Measurements from ENCODE around the gene GRIA1. TPM values are rescaled to one million over a fixed set of nuclear protein-coding genes. Genes with fewer than 3 reads are reported as not detected.
A peak's percentile ranks its signal among the peaks of the same experiment; 100 is the strongest.

GRIA1 gene
- total RNA-seq, 2 donors from 2014 or later = 0.24 to 0.41 TPM

DNA sequence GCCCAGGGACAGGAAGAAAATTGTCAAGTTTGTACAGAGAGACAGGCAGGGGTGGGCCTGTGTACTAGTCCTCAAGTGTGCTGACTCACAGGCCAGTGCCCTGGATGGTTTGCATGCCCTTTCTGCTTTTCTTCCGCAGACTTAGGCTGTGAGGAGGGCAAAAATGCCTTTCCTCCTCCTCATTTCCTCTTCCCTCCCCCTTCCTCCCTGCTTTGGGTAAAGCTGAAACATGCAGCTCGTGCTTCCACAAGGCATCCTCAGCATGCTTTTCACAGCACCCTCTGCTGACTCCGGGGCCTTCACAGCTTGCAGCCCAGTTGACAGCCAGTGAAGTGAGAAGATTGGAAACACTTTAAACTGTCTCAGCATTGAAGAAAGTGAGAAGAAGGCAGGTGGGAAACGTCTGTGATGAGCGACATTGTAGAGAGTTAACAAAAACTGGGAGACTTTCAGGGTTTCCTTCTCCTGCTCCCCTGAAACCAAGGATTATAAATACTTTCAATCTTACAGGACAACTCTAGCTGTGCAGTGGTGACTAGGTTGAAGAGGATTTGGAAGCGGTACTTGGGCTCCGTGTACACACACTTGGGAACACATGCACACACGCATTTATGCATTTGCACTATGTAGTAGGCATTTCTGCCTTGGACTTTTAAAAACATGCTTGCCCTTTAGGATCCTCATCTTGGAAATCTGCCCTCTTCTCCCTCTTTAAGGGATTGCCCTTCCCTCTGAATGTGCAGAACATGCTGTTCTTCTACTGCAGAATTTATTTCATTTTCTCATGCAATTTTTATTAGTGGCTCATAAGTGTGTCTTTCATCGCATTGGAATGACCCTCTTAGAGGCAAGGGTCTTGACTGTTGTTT lies 138.8 kb downstream of the GRIA1 start:
- DNase-seq = peak; percentile 28
- peak; percentile 66 to 92 for ATAC-seq
- intact Hi-C loops (cut with DNase I) = no loop called here

DNA sequence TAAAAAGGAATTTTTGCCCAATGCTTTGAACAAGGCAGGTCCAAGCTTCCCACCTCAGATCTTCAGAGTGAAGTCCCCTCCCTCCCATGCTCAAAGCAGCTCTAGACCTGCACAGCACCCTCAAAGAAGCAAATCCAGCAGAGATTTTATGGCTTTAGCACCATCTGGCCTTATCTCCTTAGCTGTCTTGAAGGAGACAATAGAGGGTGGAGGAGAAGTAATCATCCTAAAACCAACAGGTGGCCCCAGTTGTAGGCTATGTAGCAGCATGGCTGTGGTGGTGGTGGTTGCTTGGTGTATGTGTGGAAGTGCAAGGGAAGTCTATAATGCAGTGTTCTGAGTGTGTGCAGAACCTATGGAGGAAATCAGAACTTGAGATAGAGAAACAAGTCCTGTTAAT lies 140.1 kb downstream of the GRIA1 start:
- ATAC-seq (no peak), DNase-seq (no peak)
- intact Hi-C loops (cut with DNase I) = no loop called here

DNA sequence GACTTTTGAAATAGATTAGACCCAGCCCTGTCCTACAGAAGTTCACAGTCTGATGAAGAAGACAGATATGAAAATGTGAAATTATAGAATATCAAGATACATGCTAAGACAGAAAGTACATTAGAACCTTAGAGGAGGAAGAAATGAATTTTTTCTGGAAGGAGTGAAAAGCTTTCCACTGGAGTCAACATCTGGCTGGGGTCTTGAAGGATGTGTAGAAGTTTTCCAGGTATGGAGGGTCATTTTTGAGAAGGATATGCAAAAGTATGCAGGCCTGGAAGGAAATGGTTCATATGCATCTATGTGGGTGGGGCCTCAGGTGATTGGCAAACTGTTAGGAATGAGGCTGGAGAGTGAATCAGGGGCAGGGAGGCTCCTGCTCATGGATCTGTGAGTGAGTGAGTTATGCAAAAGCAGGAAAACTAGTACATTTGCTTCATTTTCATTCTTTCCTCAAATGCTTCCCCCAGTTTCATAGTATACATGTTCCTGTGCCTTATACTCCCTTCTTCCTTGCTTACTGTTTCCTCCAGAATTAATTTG lies 142.3 kb downstream of the GRIA1 start:
- ATAC-seq (no peak), DNase-seq (no peak)
- intact Hi-C loops (cut with DNase I) = no loop called here

DNA sequence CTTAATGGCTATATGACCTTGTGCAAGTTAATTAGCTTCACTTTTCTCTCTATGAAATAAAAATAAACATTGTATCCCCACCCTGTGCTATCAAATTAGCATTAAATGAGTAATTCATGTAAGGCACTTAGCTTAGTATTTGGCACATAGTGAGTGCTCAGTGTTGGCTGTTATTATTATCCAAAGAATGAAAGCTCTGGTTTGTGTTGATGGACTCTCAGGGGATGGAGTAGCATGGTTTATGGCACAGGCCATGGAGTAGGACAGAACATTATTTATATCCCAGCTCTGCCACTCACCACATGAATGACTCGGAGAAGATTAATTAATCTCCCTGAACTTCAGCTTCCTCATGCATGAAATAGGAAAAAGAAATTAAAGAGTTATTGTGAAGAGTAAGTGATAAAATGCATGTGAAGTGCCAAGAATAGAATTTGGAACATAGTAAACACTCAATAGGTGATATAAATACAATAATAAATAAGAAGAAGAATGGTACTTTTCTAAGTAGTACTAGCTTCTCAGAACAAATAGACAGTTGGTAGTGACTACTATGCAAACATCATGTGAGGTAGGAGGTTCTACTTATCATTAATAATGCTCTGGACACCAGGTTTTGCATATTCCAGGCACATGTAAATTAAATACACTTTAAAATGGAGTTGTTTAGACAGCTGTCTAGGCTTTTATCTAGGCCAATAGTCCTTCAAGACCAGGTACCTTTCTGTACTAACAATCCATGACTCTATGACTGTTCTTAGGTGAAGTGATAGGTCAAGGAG lies 146.4 kb downstream of the GRIA1 start:
- DNase-seq (no peak), ATAC-seq (no peak)
- intact Hi-C loops (cut with DNase I) = no loop called here

DNA sequence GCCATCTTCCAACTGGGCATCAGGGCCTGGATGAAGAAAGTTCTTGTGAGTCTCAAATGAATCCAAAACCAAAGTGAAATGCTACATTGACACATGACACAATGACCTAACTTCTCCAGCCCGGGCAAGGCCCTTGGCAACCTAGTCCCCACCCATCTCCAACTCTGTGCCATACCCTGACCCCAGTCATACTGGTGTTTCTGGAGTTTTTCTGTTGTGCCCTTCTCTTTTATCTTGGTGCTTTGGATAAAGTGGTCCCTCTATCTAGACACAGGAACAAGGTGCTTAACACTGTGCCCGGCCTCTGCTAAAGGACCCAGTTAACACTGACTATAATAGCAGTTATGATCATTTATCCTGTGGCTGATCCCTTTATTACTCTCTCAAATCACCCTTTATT lies 149.8 kb downstream of the GRIA1 start:
- DNase-seq (no peak), ATAC-seq (peak; percentile 35 to 65)
- intact Hi-C loops (cut with DNase I) = no loop called here

DNA sequence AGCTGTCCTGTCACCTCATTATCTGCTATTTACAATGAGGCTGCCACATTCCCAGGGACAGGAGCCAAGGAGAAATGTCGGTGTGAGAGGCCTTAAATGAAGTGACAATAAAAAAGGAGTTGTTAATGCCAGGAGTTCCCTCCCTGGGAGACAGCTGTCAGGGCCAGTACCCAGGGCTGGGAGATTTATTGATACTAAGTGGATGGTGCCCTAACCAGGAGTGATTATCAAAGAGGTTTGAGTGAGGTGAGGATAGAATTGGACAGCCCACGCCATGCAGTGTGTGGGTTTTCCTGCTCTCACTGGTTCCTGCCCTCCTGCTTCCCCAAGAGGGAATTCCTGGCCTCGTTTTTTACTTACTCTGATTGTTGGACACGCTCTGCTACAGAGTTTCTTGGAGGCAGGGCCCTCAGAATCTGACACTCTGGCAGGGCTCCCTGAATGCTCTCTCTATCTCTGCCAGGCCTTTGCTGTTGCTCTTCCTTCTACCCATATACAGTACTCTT lies 150.8 kb downstream of the GRIA1 start:
- intact Hi-C loops (cut with DNase I) = no loop called here
- ATAC-seq (peak; percentile 66 to 72), DNase-seq (peak; percentile 21)

DNA sequence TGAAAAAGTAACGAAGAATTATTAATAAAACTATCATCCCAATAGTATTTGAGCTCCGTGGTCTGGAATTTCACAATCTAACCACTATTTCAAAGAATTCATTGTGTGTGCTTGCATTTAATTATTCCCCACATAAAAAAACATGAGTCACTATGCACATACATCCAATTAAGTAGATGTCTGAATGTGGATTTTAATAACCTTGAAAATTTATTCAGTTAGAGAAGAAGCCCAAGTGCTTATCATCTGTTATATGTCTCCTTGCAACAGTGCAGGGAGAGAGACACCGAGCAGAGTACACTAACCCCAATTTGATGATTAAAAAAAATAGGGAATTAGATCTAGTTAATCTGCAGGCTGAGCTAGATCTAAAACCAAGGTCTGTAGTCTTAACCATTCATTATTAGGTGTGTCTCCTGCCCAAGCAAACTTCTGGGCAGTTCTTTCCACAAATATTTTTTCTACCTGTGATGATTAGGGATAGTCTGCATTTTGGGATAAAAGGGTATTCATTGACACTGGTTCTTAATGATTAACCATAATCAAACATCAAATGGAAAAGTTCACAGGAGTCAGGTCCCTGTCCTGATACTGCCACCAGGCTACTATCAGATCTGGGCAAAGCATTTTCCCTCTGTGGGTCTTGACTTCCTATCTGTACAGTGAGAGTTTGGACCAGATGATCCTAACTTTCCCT lies 164.2 kb downstream of the GRIA1 start:
- DNase-seq (no peak), ATAC-seq (no peak)
- intact Hi-C loops (cut with DNase I) = no loop called here

DNA sequence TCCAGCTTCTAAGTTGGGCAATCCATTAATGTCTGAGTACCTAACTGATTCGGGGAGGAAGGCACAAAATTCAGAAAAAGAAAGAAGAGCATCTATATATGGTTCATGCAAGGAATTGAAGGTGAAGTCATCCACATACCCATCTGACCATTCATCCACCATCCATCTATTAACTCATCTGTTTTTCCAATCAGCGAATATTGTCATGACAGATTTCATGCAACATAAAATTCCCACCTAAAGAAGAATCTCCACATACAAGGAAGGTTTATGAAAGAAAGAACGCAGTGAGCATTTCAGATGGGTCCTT lies 164.7 kb downstream of the GRIA1 start:
- intact Hi-C loops (cut with DNase I) = no loop called here
- DNase-seq (no peak), ATAC-seq (no peak)

DNA sequence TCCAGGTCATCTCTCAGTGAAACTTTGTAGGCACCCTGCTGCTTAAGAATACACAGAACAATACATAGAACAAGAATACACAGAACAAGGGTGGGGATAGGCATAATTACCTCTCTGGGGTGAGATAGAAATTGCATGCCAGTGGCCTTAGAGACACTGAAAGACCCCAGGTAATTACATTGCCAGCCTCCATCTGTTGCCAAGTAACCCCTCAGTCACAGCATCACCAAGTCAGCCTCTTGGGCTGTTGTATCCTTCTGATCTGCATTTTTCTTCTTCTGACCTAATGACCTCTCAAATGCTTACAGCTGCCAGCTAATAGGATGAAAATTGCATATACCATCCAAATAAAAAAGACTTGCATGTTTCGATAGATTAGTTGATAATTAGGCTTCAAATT lies 167.7 kb downstream of the GRIA1 start:
- DNase-seq = no peak
- no peak for ATAC-seq
- intact Hi-C loops (cut with DNase I) = no loop called here

DNA sequence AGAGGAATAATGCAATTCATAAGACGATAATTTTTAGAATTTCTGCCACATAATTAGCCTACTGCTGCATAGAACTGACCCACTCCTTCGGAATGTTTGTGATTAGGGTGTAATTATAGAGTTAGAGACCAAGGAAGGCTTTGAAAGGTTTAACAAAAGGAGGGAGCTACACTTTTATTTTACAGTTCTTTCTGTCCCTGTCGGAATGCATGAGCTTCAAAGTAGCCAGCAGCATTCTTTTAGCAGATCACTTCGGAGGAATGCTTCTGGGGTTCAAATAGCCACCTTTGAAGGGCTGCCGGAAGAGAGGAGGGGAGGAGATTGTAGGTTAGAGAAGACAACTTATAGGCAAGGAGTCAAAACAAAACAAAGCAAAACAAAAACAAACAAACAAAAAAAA lies 168.1 kb downstream of the GRIA1 start:
- ATAC-seq (no peak), DNase-seq (no peak)
- intact Hi-C loops (cut with DNase I) = no loop called here

DNA sequence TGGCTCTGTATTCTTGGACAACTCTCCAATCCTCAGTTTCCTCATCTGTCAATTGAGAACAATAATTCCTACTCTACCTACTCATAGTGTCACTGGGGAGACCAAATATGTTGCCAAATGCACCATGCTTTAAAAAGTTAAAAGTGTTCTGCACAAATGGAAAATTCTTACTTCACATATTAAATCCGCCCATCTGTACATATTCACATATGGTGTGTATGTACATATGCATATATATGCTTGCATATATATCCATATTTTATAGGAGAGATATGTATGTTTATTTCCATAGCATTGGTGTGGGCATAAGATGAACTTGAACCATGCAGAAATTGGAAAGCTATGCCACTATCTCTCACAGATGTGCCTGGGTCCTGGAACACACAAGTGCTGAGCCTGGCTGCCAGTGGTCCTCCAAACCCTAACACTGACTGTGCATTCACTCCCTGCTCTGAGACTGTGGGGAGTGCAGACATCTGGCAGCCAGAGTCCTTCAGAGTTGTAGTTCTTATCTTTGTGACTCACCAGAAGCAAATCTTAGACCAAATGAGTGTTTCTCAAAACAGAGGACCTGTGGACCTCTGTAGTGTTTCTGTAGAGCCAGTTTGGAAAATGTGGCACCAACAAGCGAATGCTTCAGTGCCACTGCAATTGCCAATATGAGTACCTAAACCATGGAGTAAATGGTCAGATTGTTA lies 168.7 kb downstream of the GRIA1 start:
- intact Hi-C loops (cut with DNase I) = no loop called here
- ATAC-seq = peak; percentile 44 to 82
- DNase-seq = no peak

DNA sequence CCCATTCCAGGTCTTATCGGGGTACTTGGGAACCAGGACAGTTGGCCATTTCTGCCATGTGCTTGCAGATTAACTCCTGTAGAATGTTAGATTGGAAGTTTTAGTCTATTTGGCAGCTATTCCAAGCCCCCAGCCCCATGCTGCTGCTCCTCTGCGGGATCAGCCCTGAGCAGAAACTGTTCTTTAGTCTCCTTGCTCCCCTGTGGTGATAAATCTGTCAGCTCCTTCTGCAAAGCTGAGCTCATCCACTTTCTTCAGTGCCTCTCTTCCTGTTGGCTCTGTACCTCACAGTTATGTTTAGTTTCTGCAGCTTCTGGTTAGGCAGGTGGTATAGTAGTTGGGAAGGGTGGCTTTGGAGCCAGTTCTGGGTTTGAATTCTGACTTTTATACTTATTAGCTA lies 170.4 kb downstream of the GRIA1 start:
- DNase-seq (no peak), ATAC-seq (no peak)
- intact Hi-C loops (cut with DNase I) = no loop called here

DNA sequence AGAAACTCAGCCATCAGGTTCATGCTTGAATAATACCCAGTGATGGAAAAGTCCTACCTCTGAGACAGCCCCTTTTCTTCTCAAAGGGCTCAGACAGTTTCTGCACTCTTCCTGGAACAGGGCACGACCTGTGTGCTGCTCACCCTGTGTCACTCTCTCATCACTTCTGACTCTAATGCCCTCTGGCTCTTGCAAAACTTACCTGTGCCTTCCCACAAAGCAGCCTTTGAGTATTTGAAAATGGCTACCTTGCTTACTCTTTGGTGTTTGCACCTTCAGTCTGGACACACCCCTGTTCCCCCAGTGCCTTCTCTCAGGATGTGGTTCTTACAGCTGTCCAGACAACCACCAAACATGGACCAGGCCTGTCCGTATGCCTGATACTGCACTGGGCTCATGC lies 171.4 kb downstream of the GRIA1 start:
- ATAC-seq = no peak
- intact Hi-C loops (cut with DNase I) = no loop called here
- DNase-seq = no peak

DNA sequence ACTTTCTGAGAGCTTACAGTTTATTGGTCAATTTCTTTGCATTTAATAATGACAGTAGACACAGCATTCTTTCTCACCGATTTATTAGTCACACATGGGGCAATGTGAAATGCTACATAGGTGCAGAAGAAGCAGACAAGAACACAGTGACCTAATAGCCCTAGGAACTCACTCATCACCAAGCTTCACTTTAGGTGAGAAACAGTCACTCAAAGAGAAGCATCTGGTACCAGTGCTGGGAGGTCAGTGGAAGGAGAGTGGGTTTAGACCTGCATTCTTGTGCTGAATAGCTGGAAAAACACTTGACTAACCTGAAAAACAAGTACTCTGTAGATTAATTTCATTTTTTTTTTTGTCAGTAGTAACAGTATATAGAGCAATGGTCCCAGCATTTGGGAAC lies 179.6 kb downstream of the GRIA1 start:
- intact Hi-C loops (cut with DNase I) = no loop called here
- DNase-seq (no peak), ATAC-seq (no peak)

DNA sequence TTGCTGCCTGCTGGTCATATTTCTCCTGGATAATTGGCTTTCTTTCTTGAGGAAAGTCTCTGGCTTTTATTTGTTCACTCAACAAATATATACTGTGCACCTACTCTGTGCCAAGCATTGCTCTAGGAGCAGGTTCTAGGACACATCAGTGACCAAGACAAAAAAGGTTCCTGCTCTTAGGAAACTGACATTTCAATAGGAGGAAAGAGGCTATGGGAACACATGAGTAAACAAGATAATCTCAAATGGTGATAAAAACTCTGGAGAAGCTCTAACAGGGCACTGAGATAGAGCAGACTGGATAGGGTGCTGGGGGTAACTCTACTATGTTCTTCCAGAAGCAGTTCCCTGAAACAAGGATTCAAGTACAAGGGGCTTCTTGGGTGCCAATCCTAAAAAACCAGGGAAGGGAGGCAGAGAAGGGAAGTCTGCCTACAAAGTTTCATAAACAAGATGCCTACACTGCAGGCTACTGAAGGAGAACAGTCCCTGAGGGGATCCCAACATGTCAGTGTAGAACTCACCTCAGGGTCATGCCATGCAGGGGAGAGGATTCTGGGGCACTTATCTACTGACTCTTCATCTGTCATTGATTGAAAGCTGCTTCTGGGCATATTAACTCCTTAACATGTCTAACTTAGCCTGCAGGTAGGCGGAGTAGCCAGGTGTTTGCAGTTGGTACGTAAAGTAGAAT lies 181.3 kb downstream of the GRIA1 start:
- DNase-seq (no peak), ATAC-seq (no peak)
- intact Hi-C loops (cut with DNase I) = no loop called here

DNA sequence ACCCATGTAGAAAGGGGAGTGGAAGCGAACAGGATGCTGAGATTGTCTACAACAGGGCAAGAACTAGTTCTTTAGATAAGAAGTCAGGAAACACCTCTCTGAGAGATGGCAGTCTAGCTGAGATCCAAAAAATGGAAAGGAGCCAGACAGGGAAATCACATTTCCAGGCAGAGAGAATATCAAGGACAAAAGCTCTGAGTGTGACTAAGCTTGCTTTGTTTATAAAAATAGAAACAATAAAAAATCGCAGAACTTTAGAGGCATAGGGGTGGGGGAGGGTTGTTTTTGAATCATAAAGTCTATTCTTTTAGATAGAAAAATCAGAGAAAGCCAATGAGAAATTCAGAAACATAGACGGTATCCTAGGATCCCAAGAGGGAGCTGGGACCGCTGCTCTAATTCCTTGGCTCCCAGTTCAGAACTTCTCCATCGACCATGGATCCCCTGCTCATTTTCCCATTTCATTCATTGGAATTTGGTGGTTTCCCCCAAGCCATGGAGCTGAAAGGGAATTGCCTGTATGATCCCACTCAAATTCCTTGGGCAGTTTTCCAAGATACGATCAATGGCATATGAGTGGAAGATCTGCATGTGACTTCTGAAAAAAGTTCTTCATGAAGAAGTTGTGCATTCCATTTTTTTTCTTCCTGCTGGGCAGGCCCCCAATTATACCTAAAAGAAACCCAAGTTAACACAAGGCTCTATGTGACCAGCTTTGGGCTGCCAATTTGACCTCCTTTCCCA lies 182.0 kb downstream of the GRIA1 start:
- DNase-seq (no peak), ATAC-seq (peak; percentile 30 to 71)
- intact Hi-C loops (cut with DNase I) = no loop called here

DNA sequence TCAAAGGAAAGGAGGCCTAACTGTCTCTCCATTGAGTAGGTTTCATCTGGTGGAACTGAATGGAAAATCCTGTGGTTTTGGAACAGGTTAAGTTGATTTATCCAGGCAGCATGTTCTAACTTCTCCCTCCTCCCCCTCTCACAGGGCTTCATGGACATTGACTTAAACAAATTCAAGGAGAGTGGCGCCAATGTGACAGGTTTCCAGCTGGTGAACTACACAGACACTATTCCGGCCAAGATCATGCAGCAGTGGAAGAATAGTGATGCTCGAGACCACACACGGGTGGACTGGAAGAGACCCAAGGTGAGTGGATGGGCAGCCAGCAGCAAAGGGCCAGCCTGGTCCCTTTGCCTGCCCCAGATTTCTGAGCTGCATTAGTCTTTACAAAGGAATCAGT lies 183.9 kb downstream of the GRIA1 start:
- no peak for DNase-seq
- intact Hi-C loops (cut with DNase I) = no loop called here
- ATAC-seq = no peak

DNA sequence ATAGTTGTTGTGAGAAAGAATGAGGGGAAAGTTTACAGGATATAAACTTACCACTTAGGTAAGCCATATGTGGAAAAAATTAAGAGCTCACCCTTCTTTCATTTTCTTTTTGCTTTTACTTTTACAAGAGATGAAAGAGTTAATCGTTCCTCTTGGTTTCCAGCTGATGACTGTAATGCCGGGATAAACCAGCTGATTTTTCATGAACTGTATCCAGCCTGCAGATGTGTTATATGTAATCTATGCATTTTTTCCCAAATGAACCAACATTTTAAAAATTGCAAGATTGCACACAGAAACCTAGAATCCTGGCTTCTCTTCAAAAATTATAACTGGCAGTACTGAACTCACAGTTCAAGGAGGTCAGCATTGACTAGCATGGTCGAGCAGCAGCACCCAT lies 185.9 kb downstream of the GRIA1 start:
- intact Hi-C loops (cut with DNase I) = no loop called here
- ATAC-seq (no peak), DNase-seq (no peak)
